Heart left ventricle (tissue), 13 donors: ENCODE measurements around the gene VSTM5.

Source experiments
- CTCF ChIP-seq, 12 donors: fragments of 200-600 bp; sonication (generic) in 4 of 12; IDR thresholded peaks; one replicate each; pipeline versions ENCODE4 v1.5.0 to v1.8.0; 2018 to 2022; ENCODE audit warnings: antibody characterized with exemption in 12 of 12, mild to moderate bottlenecking in 5 of 12
- POLR2A ChIP-seq, 2 donors: fragments of 450-650 bp; IDR thresholded peaks; one replicate each; pipeline ENCODE4 v1.6.1; 2017; ENCODE audit warnings: antibody characterized with exemption in 2 of 2, mild to moderate bottlenecking in 2 of 2, moderate library complexity in 2 of 2
- donor health status: ischemic (EF 13 %, LVEDD 7.1; RV severe dilation, severe dysfunction).
- donor health status: DM: no; HTN: yes; CAD: no.
- donor health status: DM: no; HTN: no; CAD: no.
- donor health status: ischemic (EF 25% LVEDD 6.9; RV normal size, moderate dysfunction).
- donor health status: ischemic (EF 25% LVEDD 5.7; RV mildly dilated, moderate dysfunction).
- donor health status: ischemic (EF 35%, LVEDD 5.7; RV mildly dilated, moderate dysfunction).
- donor health status: nonischemic (EF 11% LVEDD 7.7; RV severe dilation, severe dysfunction).
- donor health status: DM: yes; HTN: yes; CAD: no.
- donor health status: PGD.
- donor health status: ischemic (EF 29% LVEDD 5.4; RV normal size, mild dysfunction).
- donor health status: nonischemic (EF 23%, LVEDD 6.1; RV moderate dilation, normal function).

DNA sequence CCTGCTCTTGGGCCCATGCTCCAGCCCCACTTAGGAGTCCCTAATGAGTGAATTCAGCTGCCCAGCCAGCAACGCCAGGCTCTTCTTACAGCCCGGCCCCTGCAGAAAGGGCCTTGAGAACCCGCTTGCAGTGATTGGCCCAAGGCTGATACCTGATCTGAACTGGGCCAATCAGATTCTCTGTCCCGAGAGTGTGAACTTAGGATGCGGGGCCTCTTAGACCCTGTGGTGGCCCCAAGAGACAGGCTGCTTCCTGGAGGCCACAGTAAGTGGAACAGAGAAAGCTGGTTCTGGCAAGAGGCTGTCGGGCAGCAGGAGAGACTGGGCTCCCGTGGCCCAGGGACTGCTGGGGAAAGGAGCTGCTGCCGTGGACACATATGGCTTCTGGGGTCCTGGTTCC lies 11.5 kb downstream of the VSTM5 start:
- no peak for TF ChIP-seq CTCF (IDR thresholded peaks at IDR 0.05)
- TF ChIP-seq POLR2A (IDR thresholded peaks at IDR 0.05) = no peak
